Measurements from ENCODE around the gene SCAF1. TPM values are rescaled to one million over a fixed set of nuclear protein-coding genes. Genes with fewer than 3 reads are reported as not detected.

The SCAF1 gene
- total RNA-seq, 1 donor from 2014 or later = 105 TPM

GRCh38 chr19:49594993-49595818 lies 46.8 kb upstream of the SCAF1 start:
- peaks cover 2% of the 10 kb centered on the region for H3K4me1 Mint-ChIP-seq (ENCODE audit: low read depth, unreplicated experiment)

GRCh38 chr19:49595819-49596404 lies 46.1 kb upstream of the SCAF1 start:
- Histone ChIP-seq H3K4me1 (ENCODE audit: insufficient read depth, low read length) (peaks cover 13% of the 10 kb centered on the region), H2AFZ (ENCODE audit: low read depth, low read length) (no peak overlapping the region), H3K4me3 (ENCODE audit: insufficient read depth, low read depth, low read length) (no peak overlapping the region), H3K9me3 (ENCODE audit: insufficient read depth, low read depth, low read length) (no peaks in the 10 kb centered on the region), H4K20me1 (ENCODE audit: insufficient read depth, low read length) (peaks cover 55% of the 10 kb centered on the region), H3K36me3 (ENCODE audit: insufficient read depth, low read length) (peaks cover 19% of the 10 kb centered on the region), H3K79me2 (ENCODE audit: insufficient read depth, low read length) (peaks cover 78% of the 10 kb centered on the region), H3K9ac (ENCODE audit: low read length) (no peak overlapping the region), H3K27me3 (ENCODE audit: insufficient read depth, low read length) (no peaks in the 10 kb centered on the region), H3K27ac (ENCODE audit: low read depth, low read length) (no peak overlapping the region), H3K4me2 (ENCODE audit: low read length) (no peak overlapping the region)
- no peak for DNase-seq (ENCODE audit: low read depth)
- peaks cover 2% of the 10 kb centered on the region for H3K4me1 Mint-ChIP-seq (ENCODE audit: low read depth, unreplicated experiment)
- no peaks in the 10 kb centered on the region for H3K9me3 Mint-ChIP-seq (ENCODE audit: unreplicated experiment)
- no peak for FAIRE-seq
- H3K36me3 Mint-ChIP-seq (ENCODE audit: low read depth, unreplicated experiment) = peaks cover 4% of the 10 kb centered on the region
- H3K27ac Mint-ChIP-seq (ENCODE audit: unreplicated experiment) = no peak overlapping the region
- H3K27me3 Mint-ChIP-seq (ENCODE audit: low read depth, unreplicated experiment) = no peaks in the 10 kb centered on the region
- no peak overlapping the region for H3K4me3 Mint-ChIP-seq (ENCODE audit: unreplicated experiment)
- no peak for TF ChIP-seq CTCF (IDR thresholded peaks at IDR 0.05; ENCODE audit: insufficient read depth, low read depth, low read length)
- TF ChIP-seq EZH2 (IDR thresholded peaks at IDR 0.05; ENCODE audit: insufficient read depth, low read length) = no peak

More at GRCh38 chr19:49594993-49595818, 46.8 kb upstream of the SCAF1 start:
- Mint-ChIP-seq H3K36me3 (ENCODE audit: low read depth, unreplicated experiment) (peaks cover 4% of the 10 kb centered on the region), H3K27me3 (ENCODE audit: low read depth, unreplicated experiment) (no peaks in the 10 kb centered on the region), H3K4me3 (ENCODE audit: unreplicated experiment) (no peak overlapping the region), H3K9me3 (ENCODE audit: unreplicated experiment) (no peaks in the 10 kb centered on the region), H3K27ac (ENCODE audit: unreplicated experiment) (no peak overlapping the region)
- no peak overlapping the region for H3K4me3 ChIP-seq (ENCODE audit: insufficient read depth, low read depth, low read length)
- no peak for DNase-seq (ENCODE audit: low read depth)
- H3K4me1 ChIP-seq (ENCODE audit: insufficient read depth, low read length) = peaks cover 19% of the 10 kb centered on the region
- no peak for FAIRE-seq
- H3K79me2 ChIP-seq (ENCODE audit: insufficient read depth, low read length) = peaks cover 76% of the 10 kb centered on the region
- H3K27ac ChIP-seq (ENCODE audit: low read depth, low read length) = no peak overlapping the region
- H3K9me3 ChIP-seq (ENCODE audit: insufficient read depth, low read depth, low read length) = no peaks in the 10 kb centered on the region
- peaks cover 51% of the 10 kb centered on the region for H4K20me1 ChIP-seq (ENCODE audit: insufficient read depth, low read length)
- H3K4me2 ChIP-seq (ENCODE audit: low read length) = no peak overlapping the region
- peaks cover 19% of the 10 kb centered on the region for H3K36me3 ChIP-seq (ENCODE audit: insufficient read depth, low read length)
- H3K9ac ChIP-seq (ENCODE audit: low read length) = no peak overlapping the region
- no peak overlapping the region for H2AFZ ChIP-seq (ENCODE audit: low read depth, low read length)
- no peaks in the 10 kb centered on the region for H3K27me3 ChIP-seq (ENCODE audit: insufficient read depth, low read length)
- TF ChIP-seq EZH2 (IDR thresholded peaks at IDR 0.05; ENCODE audit: insufficient read depth, low read length) (no peak), CTCF (IDR thresholded peaks at IDR 0.05; ENCODE audit: insufficient read depth, low read depth, low read length) (no peak)

Data from astrocyte (in vitro differentiated cells and primary cell).